ENCODE data around the gene GSTM1.
"Not testable (repeated sequence)": the region's sequence is repeated elsewhere in the genome, so short reads cannot be mapped to it uniquely, and the experiment has no call there.

Gene GSTM1

GRCh38 chr1:109660691-109661026 is 27.0 kb upstream of the GSTM1 start:
- not testable (repeated sequence) for DNase-seq

- DNase-seq: no peak
These were observed 26.2 kb upstream of the GSTM1 start for GRCh38 chr1:109661391-109661790.

GRCh38 chr1:109664671-109665070 is 22.9 kb upstream of the GSTM1 start:
- no peak for DNase-seq

GRCh38 chr1:109667452-109668122 is 20.0 kb upstream of the GSTM1 start, which contains the start of gene GSTM2:
Gene GSTM2 (plus strand): TSS chr1:109668057. CDS start chr1:109668116, 59 bp downstream.
- DNase-seq: peak; percentile 41 to 74 (median 63)

GRCh38 chr1:109668123-109668775 is 19.4 kb upstream of the GSTM1 start:
- DNase-seq: no peak

- DNase-seq: no peak
These were observed 18.2 kb upstream of the GSTM1 start for GRCh38 chr1:109669246-109669948.

- DNase-seq: not testable (repeated sequence)
These were observed 17.7 kb upstream of the GSTM1 start for GRCh38 chr1:109669949-109670302.

GRCh38 chr1:109671067-109671466 is 16.6 kb upstream of the GSTM1 start:
- no peak for DNase-seq

GRCh38 chr1:109673861-109674260 is 13.8 kb upstream of the GSTM1 start:
- not testable (repeated sequence) for DNase-seq

GRCh38 chr1:109676683-109677381 is 10.8 kb upstream of the GSTM1 start:
- DNase-seq: not testable (repeated sequence)

- no peak for DNase-seq
These were observed 10.2 kb upstream of the GSTM1 start for GRCh38 chr1:109677459-109677858.

- not testable (repeated sequence) for DNase-seq
These were observed 9.0 kb upstream of the GSTM1 start for GRCh38 chr1:109678637-109679036.

GRCh38 chr1:109684777-109685176 is 2.8 kb upstream of the GSTM1 start:
- not testable (repeated sequence) for DNase-seq

- not testable (repeated sequence) for DNase-seq
These were observed 2.2 kb upstream of the GSTM1 start for GRCh38 chr1:109685399-109685798.

GRCh38 chr1:109685890-109686289 is 1.7 kb upstream of the GSTM1 start:
- not testable (repeated sequence) for DNase-seq

- not testable (repeated sequence) for DNase-seq
These were observed 508 bp upstream of the GSTM1 start for GRCh38 chr1:109687109-109687508.

- DNase-seq: no peak
These were observed 2.3 kb downstream of the GSTM1 start for GRCh38 chr1:109689844-109690405.

- no peak for DNase-seq
These were observed 4.1 kb downstream of the GSTM1 start for GRCh38 chr1:109691759-109692158.

GRCh38 chr1:109694400-109694799 is 6.8 kb downstream of the GSTM1 start:
- not testable (repeated sequence) for DNase-seq

- DNase-seq: not testable (repeated sequence)
These were observed 7.5 kb downstream of the GSTM1 start for GRCh38 chr1:109695138-109695537.

- no peak for DNase-seq
These were observed 9.4 kb downstream of the GSTM1 start for GRCh38 chr1:109697066-109697465.

- not testable (repeated sequence) for DNase-seq
These were observed 10.2 kb downstream of the GSTM1 start for GRCh38 chr1:109697861-109698260.

GRCh38 chr1:109702940-109703339 is 15.3 kb downstream of the GSTM1 start:
- DNase-seq: not testable (repeated sequence)
